Measurements from ENCODE around the gene NFKBIL1.

GRCh38 chr6:31534011-31534410 lies 13.4 kb upstream of the NFKBIL1 start:
- TF ChIP-seq ISL1 (CRISPR knock-in tag; IDR thresholded peaks at IDR 0.05) (no peak), RARB (CRISPR knock-in tag; IDR thresholded peaks at IDR 0.05) (no peak), ZFP30 (CRISPR knock-in tag; IDR thresholded peaks at IDR 0.05) (no peak), PPARA (CRISPR knock-in tag; IDR thresholded peaks at IDR 0.05; ENCODE audit: borderline replicate concordance) (no peak), CREB5 (CRISPR knock-in tag; IDR thresholded peaks at IDR 0.05; ENCODE audit: low read depth) (no peak), PATZ1 (CRISPR knock-in tag; IDR thresholded peaks at IDR 0.05; ENCODE audit: borderline replicate concordance) (no peak), CSDC2 (CRISPR knock-in tag; IDR thresholded peaks at IDR 0.05) (no peak), ZFP3 (CRISPR knock-in tag; IDR thresholded peaks at IDR 0.05) (no peak), BACH2 (CRISPR knock-in tag; IDR thresholded peaks at IDR 0.05; ENCODE audit: borderline replicate concordance) (no peak), TSHZ2 (CRISPR knock-in tag; IDR thresholded peaks at IDR 0.05) (no peak), CSRNP3 (CRISPR knock-in tag; IDR thresholded peaks at IDR 0.05) (no peak), TCF4 (CRISPR knock-in tag; IDR thresholded peaks at IDR 0.05; ENCODE audit: borderline replicate concordance) (no peak)

Data from SK-N-SH treated with all-trans-retinoic acid at 6 μM for 48 hours (cell line).